Endothelial cell (in vitro differentiated cells): ENCODE results near the gene TMEM198. TPM values are rescaled to one million over a fixed set of nuclear protein-coding genes. Genes with fewer than 3 reads are reported as not detected.
A peak's percentile ranks its signal among the peaks of the same experiment; 100 is the strongest.

ENCODE experiments used
- DNase-seq: peaks from one replicate; pipeline ENCODE4 v3.0.0; 2021; ENCODE audit warnings: low spot score
- H3K27ac Mint-ChIP-seq: one replicate; pipeline ENCODE4 v1.8.0; 2021; ENCODE audit warnings: mixed read lengths, inconsistent platforms; ENCODE audit not compliant: unreplicated experiment
- H3K27me3 Mint-ChIP-seq: one replicate; pipeline ENCODE4 v1.8.0; 2021; ENCODE audit warnings: mild to moderate bottlenecking, moderate library complexity, mixed read lengths, inconsistent platforms; ENCODE audit not compliant: unreplicated experiment
- H3K36me3 Mint-ChIP-seq: one replicate; pipeline ENCODE4 v1.8.0; 2021; ENCODE audit warnings: mild to moderate bottlenecking, low read depth, mixed read lengths, inconsistent platforms; ENCODE audit not compliant: unreplicated experiment
- H3K4me1 Mint-ChIP-seq: one replicate; pipeline ENCODE4 v1.8.0; 2021; ENCODE audit warnings: mild to moderate bottlenecking, mixed read lengths, inconsistent platforms; ENCODE audit not compliant: unreplicated experiment
- H3K4me3 Mint-ChIP-seq: one replicate; pipeline ENCODE4 v1.8.0; 2021; ENCODE audit warnings: mild to moderate bottlenecking, mixed read lengths, inconsistent platforms; ENCODE audit not compliant: unreplicated experiment
- H3K9me3 Mint-ChIP-seq: one replicate; pipeline ENCODE4 v1.8.0; 2021; ENCODE audit warnings: mixed read lengths, inconsistent platforms; ENCODE audit not compliant: unreplicated experiment
- total RNA-seq: library from RNA; stranded (reverse); fragmentation: NEBNext Ultra II Directional; extraction: Animal tissue kit (Norgen Biotek cat#: 25700); gene quantifications from one replicate; pipeline ENCODE4 v1.2.1, GENCODE V29; 2021; ENCODE audit not compliant: unreplicated experiment
- TF ChIP-seq, protein P1 (sequence below): fragments of 200-600 bp; sonication (generic); IDR thresholded peaks from one replicate; pipeline ENCODE4 v1.5.0; 2021; ENCODE audit warnings: antibody characterized with exemption; ENCODE audit not compliant: unreplicated experiment

The TMEM198 gene
- total RNA-seq, 1 donor from 2014 or later: not detected

GRCh38 chr2:219570194-219570923 is 26.5 kb downstream of the TMEM198 start:
- Mint-ChIP-seq H3K4me3 (peak overlapping the region; percentile 81), H3K36me3 (peaks cover 22% of the 10 kb centered on the region), H3K9me3 (no peaks in the 10 kb centered on the region), H3K27me3 (peaks cover 25% of the 10 kb centered on the region), H3K4me1 (peaks cover 10% of the 10 kb centered on the region), H3K27ac (no peak overlapping the region)
- no peak for DNase-seq
- TF ChIP-seq, protein P1, sequence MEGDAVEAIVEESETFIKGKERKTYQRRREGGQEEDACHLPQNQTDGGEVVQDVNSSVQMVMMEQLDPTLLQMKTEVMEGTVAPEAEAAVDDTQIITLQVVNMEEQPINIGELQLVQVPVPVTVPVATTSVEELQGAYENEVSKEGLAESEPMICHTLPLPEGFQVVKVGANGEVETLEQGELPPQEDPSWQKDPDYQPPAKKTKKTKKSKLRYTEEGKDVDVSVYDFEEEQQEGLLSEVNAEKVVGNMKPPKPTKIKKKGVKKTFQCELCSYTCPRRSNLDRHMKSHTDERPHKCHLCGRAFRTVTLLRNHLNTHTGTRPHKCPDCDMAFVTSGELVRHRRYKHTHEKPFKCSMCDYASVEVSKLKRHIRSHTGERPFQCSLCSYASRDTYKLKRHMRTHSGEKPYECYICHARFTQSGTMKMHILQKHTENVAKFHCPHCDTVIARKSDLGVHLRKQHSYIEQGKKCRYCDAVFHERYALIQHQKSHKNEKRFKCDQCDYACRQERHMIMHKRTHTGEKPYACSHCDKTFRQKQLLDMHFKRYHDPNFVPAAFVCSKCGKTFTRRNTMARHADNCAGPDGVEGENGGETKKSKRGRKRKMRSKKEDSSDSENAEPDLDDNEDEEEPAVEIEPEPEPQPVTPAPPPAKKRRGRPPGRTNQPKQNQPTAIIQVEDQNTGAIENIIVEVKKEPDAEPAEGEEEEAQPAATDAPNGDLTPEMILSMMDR: no peak

DNA sequence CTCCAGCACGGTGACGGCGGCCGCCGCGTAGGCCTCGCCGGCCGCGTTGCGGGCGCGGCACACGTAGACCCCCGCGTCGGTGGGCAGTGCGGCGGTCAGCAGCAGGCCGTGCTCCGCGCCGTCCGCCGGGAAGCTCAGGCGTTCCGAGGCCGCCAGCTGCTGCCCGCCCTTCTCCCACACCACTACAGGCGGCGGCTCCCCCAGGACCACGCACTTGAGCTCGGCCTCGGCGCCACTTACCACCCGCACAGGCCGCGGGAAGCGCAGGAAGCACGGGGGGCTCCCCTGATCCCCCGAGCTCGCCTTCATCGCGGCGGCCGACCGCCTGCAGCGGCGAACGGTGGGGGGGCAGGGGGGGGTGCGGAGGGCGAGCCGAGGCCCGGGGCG is 27.1 kb downstream of the TMEM198 start:
- Mint-ChIP-seq H3K36me3 (peaks cover 21% of the 10 kb centered on the region), H3K9me3 (no peaks in the 10 kb centered on the region), H3K27me3 (peaks cover 26% of the 10 kb centered on the region), H3K27ac (no peak overlapping the region), H3K4me3 (no peak overlapping the region), H3K4me1 (peaks cover 10% of the 10 kb centered on the region)
- no peak for DNase-seq
- TF ChIP-seq, protein P1: no peak

DNA sequence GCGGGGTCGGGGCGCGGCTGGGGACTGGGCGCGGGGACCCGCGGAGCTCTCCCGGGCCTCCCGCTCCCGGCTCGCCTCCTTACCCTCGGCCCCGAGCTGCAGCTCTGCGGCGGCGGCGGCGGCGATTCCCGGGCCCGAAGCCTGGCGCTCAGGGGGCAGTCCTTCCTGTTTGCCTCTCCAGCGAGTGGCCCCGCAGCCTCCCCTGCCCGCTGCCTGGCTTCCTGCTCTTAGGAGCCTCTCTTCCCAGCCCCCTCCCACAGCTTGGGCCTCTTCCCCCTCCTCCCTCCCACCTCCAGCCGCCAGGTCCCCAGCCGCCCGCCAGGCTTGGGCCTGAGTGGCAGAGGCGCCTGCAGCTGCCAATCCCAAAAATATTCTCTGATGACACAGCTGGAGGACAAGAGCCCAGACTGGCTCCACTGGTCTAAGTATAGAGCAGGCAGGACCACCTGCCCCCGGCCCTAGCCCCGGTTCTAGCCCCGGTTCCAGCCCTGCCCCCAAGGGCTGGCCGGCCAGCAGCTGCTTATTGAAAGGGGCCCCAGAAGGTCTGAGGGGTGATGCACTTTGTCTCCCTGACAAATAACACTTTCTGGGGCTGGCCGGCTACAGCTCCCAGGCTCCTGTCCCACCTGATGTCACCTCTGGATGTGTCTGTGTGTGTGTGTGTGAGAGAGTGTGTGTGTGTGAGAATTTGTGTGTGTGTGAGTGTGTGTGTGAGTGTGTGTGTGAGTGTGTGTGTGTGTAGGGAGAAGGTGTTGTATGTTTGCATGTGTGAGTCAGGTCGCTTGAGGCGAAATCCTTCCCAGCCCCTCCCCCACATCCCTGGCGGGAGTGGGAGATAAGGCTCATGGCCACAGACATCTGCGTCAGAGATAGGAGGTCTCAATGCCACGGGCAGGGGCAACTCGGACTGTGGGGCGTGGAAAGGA is 27.7 kb downstream of the TMEM198 start, which contains the start of gene OBSL1:
Gene OBSL1 (minus strand): TSS at position 229 of the 926 bp plus-strand sequence. CDS start 307 bp downstream, outside the sequence.
- Mint-ChIP-seq H3K4me1 (peaks cover 12% of the 10 kb centered on the region), H3K27me3 (peaks cover 31% of the 10 kb centered on the region), H3K4me3 (peak within 1 kb of the TSS; percentile 89), H3K27ac (peak within 1 kb of the TSS; percentile 17), H3K36me3 (peaks cover 15% of the 10 kb centered on the region), H3K9me3 (no peaks in the 10 kb centered on the region)
- TF ChIP-seq, protein P1: no peak
- DNase-seq: peak; percentile 73

DNA sequence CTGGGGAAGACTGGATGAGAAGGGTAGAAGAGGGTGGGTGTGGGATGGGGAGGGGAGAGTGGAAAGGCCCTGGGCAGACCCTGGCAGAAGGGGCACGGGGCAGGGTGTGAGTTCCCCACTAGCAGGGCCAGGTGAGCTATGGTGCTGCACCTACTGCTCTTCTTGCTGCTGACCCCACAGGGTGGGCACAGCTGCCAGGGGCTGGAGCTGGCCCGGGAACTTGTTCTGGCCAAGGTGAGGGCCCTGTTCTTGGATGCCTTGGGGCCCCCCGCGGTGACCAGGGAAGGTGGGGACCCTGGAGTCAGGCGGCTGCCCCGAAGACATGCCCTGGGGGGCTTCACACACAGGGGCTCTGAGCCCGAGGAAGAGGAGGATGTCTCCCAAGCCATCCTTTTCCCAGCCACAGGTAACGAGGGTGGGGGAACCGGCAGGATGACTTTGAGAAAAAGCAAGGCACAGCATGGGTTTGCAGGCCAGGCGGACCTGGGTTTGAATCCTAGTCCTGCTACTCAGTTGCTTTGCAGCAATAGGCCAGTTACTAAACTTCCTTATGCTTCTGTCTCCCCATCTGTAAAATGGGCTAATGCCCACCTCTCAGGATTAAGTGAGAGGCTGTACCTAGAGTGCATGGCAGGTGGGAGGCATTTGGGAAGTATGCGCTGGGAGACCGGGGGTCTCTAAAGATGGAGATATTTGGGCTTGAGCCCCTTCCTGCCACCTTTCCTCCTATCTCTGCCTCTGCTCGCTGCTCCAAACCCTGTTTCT is 28.6 kb downstream of the TMEM198 start, which contains the start of gene INHA:
Gene INHA (plus strand): TSS at position 74 of the 765 bp plus-strand sequence. CDS start 65 bp downstream, at position 139.
- Mint-ChIP-seq H3K9me3 (no peaks in the 10 kb centered on the region), H3K36me3 (peaks cover 11% of the 10 kb centered on the region), H3K27ac (peak within 1 kb of the TSS; percentile 17), H3K4me3 (peak within 1 kb of the TSS; percentile 89), H3K27me3 (peaks cover 32% of the 10 kb centered on the region), H3K4me1 (peaks cover 19% of the 10 kb centered on the region)
- no peak for DNase-seq
- TF ChIP-seq, protein P1: no peak
